ENCODE results near the gene MKI67.

MKI67 gene

DNA sequence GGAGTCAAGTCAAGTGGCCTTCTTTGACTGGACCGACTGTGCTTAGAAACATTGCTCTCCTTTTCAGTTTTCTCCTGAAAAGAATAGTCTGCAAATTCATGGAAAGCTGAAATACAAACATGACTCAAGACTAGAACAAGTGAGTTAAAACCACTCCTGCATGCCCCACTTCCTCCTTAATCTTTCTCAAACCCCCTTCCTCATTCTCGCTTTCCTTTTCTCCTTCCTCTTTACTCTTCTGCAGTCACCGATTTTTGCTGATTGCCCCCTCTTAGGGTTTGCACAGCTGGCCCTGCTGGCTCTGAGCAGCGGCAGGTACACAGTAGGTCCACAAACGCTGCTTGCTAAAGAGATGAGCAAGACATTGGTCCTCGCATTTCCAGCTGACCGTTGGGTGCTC is 34.8 kb upstream of the MKI67 start:
- DNase-seq (ENCODE audit: low read depth in 1 of 2, low spot score in 1 of 2), result no peak
- no peak for TF ChIP-seq JUND (IDR thresholded peaks at IDR 0.05; ENCODE audit: low read depth)
- in situ Hi-C loops (cut with HindIII; ENCODE audit: low pct_unique_long_range_greater_than_20kb, low sequenced_read_pairs), result no loop called here

DNA sequence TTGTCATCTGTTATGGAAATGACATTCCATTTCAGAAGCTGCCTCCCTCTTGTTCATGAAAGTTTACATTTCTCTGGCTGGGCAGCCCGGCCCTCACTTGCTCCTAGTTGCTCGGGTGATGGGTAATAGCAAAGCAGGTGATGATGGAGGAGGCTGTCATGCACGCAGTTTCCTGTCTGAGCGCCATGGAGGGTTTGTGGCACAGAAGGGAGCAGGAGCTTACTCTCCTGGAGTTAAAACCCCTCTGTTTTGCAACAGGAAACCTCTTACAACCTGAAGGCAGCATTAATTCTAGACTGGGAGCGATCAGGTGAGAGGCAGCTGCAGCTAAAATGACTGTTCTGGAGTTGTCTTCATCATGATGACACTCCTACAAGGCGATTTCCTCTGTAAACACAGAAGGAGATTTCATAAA is 34.1 kb upstream of the MKI67 start:
- no peak for TF ChIP-seq JUND (IDR thresholded peaks at IDR 0.05; ENCODE audit: low read depth)
- DNase-seq (ENCODE audit: low read depth in 1 of 2, low spot score in 1 of 2), result no peak
- in situ Hi-C loops (cut with HindIII; ENCODE audit: low pct_unique_long_range_greater_than_20kb, low sequenced_read_pairs), result no loop called here

DNA sequence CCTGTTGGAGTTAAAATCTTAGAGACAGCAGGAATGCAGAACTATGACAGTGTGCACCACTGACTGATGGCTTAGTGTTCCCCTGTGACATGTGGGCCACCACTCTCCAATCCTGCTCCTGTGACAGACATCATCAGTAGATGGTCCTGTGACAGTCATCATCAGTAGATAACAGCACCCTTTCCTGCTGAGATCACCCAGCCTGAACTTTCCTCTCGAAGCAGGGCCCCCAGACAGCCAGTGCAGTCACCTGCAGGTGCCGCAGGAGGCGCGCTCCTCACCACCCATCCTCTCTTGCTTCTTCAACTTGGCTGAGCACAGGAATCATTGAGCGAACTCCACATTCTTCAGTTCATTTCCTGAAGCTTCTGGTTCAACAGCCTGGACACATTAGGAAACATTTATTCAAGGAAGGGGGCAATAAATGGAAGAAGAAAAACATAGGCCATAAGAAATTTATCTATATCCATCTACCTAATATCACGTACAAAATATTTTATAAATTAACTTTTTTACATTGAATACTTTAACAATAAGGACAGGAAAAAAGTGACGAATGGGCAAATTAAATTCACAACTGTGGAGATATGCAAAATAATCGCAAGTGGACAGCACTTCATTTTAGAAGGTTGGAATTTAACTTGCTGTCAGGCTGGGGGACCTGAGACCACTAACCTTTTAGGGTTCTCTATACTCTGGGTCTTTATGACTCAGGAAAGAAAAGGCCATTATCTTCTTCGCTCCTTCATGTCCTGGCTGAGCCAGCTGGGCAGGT is 32.0 kb upstream of the MKI67 start:
- in situ Hi-C loops (cut with HindIII; ENCODE audit: low pct_unique_long_range_greater_than_20kb, low sequenced_read_pairs), result no loop called here
- TF ChIP-seq JUND (IDR thresholded peaks at IDR 0.05; ENCODE audit: low read depth), result no peak
- DNase-seq (ENCODE audit: low read depth in 1 of 2, low spot score in 1 of 2), result no peak

DNA sequence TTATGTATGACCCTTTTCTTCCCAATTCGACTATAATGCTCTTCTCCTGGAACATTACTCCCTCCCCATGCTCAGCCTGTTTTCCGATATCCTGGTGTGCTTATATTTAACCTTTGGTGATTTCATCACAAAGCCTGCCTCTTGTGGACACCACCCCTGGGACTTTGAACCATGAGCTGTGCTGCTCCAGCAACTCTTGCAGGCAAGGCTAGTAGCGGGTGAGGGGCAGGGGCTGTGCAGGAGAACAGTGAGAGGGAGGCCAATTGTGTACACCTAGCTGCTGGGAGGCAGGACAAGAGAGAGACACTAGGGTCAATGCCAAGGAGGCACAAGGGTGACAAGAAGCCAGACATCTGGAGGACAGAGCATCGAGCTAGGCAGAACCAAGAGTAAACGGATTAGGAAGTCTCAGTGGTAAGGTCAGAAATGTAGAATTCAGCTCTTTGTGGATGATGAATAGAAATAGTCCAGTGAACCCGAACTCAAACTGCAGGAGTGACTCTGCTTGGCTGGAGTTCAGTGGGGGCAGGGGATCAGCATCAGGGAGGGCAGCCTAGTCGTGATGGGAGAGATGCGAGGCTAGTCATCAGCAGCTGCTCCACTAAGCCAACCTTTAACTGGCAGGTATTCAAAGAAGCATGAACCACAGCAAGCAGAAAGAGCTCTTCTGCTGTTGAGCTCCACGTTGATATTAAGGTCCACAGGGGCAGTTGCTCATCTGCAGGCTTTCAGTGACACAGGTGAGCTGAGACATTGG is 31.0 kb upstream of the MKI67 start:
- no peak for TF ChIP-seq JUND (IDR thresholded peaks at IDR 0.05; ENCODE audit: low read depth)
- in situ Hi-C loops (cut with HindIII; ENCODE audit: low pct_unique_long_range_greater_than_20kb, low sequenced_read_pairs), result no loop called here
- no peak for DNase-seq (ENCODE audit: low read depth in 1 of 2, low spot score in 1 of 2)

DNA sequence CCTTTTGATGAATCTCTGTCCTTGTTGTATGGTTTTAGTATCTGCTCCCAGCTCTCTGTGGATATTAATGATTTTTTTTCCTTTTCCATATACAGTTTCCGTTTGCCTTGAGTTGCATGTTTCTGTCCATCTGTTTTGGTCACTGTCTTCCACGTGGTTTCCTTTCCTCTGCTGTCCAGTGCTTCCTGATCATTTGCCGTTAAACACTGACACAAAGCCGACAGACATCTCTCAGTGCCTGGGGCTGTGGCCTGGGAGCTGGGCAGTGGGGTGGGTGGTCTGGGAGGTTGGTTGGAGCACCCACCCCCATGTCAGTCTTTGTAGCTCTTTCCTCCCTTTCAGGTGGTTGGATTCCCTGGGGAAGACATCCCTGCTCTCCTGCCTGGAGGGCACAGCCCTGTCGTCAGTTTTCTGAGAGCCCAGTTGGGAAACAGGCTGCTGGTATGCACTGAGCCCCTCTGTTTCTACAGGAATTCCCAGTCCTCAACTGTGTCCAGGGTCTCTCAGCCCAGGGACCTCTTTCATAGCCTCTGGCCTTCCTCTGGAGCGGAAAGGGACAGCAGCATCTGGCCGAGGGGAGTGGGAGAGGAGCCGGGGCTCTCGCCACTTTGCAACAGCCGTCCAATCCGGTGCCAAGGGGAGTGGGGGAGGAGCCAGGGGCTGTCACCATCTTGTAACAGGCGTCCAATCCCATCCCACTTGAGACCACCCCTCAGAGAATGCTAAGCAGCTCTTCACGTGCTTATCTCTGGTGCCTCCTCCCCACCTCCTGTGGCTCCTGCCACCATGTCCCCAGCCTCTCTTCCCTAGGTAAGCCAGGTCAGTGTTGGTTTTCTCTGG is 26.7 kb upstream of the MKI67 start:
- DNase-seq (ENCODE audit: low read depth in 1 of 2, low spot score in 1 of 2), result no peak
- in situ Hi-C loops (cut with HindIII; ENCODE audit: low pct_unique_long_range_greater_than_20kb, low sequenced_read_pairs), result no loop called here
- TF ChIP-seq JUND (IDR thresholded peaks at IDR 0.05; ENCODE audit: low read depth), result no peak

DNA sequence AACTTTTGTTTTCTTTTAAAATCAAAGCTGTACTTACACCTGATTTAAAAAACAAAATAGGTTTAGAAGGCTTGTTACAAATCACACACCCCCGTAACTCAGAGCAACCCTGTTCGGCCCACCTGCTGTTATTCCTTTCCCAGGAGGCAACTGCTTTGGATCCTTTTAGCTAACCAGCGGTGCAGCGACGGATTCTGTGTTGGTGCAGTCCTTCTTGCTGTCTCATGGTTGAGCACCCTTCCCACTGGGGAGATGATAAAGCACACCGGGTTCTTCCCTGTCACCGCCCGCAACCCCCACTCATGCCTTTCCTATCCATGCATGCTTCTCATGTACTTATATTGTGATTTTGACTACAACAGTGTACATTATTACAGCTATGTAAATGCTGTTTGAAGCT is 24.8 kb upstream of the MKI67 start:
- TF ChIP-seq JUND (IDR thresholded peaks at IDR 0.05; ENCODE audit: low read depth), result no peak
- in situ Hi-C loops (cut with HindIII; ENCODE audit: low pct_unique_long_range_greater_than_20kb, low sequenced_read_pairs), result no loop called here
- DNase-seq (ENCODE audit: low read depth in 1 of 2, low spot score in 1 of 2), result no peak

DNA sequence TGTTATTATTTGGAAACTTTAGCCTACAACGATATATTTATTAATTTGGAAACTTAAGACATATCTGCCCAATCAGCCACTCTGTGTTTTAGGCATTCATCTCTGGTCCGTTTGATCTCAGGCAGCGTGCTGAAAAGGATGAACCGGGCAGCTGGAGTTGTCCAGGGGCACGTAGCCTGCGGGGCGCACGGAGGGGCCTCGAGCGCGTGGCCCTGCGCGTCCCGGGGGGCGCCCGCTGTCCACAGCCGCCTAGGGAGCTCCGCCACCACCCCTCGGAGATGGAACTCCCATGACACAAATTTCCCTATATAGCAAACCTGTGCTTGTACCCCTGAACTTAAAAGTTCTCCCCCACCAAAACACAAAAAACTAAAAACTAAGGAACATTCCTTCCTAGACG is 24.3 kb upstream of the MKI67 start:
- no peak for DNase-seq (ENCODE audit: low read depth in 1 of 2, low spot score in 1 of 2)
- in situ Hi-C loops (cut with HindIII; ENCODE audit: low pct_unique_long_range_greater_than_20kb, low sequenced_read_pairs), result no loop called here
- no peak for TF ChIP-seq JUND (IDR thresholded peaks at IDR 0.05; ENCODE audit: low read depth)

DNA sequence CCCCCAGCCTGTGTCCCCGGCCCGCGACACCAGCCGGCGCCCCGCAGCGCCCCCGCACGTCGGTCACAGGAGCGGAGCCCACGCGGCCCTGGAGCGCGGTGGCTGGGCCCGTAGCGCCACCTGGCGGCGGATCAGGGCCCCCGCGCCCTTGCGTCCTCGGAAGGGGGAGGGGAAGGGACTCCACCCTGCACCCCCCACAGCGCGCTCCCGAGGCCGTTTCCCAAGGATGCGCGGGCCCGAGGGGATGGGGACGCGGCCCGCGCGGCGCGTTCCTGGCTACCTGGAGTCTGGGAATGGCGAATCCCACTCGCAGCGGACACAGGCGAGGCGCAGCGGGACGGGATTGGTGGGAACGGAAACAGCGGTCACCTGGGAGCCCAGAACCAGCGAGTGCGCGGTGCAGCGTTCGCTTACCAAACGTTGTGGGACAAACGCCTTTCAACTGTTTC is 23.8 kb upstream of the MKI67 start:
- TF ChIP-seq JUND (IDR thresholded peaks at IDR 0.05; ENCODE audit: low read depth), result no peak
- DNase-seq (ENCODE audit: low read depth in 1 of 2, low spot score in 1 of 2), result peak; percentile 83 to 86
- in situ Hi-C loops (cut with HindIII; ENCODE audit: low pct_unique_long_range_greater_than_20kb, low sequenced_read_pairs), result no loop called here

DNA sequence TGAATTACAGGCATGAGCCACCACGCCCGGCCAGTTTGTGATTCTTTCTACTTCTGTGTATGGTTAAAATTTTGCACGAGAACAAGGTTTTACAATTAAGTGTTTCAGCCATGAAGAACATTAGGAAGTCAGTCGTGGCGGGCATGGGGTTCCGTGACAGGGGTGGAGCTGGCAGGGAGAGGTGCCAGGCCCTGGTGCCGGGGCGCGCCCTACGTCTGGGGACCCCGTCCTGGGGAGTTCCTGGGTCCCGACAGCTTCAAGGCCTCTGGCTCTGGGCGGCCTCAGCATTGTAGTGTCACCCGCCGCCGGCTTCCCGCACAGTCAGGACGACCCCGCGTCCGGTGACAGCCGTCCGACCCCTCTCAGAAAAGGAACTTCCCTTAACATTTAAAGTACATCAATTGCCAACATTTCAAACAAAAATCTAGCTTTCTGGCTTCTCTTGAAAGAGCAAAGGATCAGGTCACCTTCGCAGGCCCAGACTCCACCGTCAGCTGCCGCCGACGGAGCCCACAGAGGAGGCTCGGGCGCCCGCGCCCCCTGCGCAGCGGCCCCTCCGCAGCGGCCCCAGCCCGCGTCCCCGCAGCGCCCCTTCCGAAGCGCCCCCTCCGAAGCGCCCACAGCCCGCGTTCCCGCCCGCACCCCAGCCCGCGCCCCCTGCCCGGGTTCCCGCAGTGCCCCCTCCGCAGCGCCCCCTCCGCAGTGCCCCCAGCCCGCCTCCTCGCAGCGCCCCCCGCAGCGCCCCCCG is 23.2 kb upstream of the MKI67 start:
- no peak for DNase-seq (ENCODE audit: low read depth in 1 of 2, low spot score in 1 of 2)
- in situ Hi-C loops (cut with HindIII; ENCODE audit: low pct_unique_long_range_greater_than_20kb, low sequenced_read_pairs), result no loop called here
- no peak for TF ChIP-seq JUND (IDR thresholded peaks at IDR 0.05; ENCODE audit: low read depth)

DNA sequence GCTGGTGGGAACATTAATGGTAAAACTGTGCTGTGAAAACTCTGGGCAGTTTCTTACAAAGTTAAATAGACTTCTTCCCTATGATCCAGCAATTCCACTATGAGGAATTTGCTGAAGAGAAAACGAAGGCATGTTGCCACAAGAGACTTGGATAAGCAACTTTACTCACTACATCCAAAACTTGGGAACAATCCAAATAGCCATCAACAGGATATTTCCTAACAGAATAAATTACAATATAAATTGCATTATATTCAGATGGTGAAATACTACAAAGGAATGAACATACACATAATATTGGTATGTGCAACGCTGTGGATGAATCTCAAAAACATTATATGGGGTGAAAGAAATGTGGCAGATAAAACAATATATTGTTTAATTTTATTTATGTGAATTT is 21.4 kb upstream of the MKI67 start:
- DNase-seq (ENCODE audit: low read depth in 1 of 2, low spot score in 1 of 2), result no peak
- in situ Hi-C loops (cut with HindIII; ENCODE audit: low pct_unique_long_range_greater_than_20kb, low sequenced_read_pairs), result no loop called here
- no peak for TF ChIP-seq JUND (IDR thresholded peaks at IDR 0.05; ENCODE audit: low read depth)

DNA sequence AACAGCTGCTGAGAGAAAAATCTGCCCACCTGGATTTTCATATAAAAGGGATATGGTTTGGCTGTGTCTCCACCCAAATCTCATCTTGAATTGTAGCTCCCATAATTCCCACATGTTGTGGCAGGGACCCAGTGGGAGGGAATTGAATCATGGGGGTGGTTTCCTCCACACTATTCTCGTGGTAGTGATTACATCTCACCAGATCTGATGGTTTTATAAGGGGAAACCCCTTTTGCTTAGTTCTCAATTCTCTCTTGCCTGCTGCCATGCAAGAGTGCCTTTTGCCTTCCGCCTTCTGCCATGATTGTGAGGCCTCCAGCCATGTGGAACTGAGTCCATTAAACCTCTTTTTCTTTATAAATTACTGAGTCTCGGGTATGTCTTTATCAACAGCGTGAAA is 20.8 kb upstream of the MKI67 start:
- in situ Hi-C loops (cut with HindIII; ENCODE audit: low pct_unique_long_range_greater_than_20kb, low sequenced_read_pairs), result no loop called here
- DNase-seq (ENCODE audit: low read depth in 1 of 2, low spot score in 1 of 2), result no peak
- no peak for TF ChIP-seq JUND (IDR thresholded peaks at IDR 0.05; ENCODE audit: low read depth)

DNA sequence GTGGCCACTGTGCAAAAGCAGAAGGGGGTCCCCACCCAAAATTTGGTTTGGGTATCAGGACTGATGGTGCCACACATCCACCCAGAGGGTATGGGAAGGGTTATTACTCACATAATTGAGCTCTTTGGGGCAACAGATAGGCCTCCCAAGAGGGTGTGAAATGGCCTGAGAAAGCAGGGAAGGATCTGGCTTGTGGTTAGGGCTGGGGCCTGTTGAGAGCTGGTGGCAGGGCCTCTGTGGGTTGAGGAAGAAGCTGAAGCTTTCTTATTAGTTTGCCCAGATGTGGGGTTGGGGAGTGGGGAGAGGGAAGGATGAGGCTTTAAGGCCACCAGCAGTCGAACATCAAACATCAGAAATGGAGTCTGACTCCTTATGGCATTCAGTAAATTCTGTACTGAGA is 18.3 kb upstream of the MKI67 start:
- in situ Hi-C loops (cut with HindIII; ENCODE audit: low pct_unique_long_range_greater_than_20kb, low sequenced_read_pairs), result no loop called here
- no peak for TF ChIP-seq JUND (IDR thresholded peaks at IDR 0.05; ENCODE audit: low read depth)
- DNase-seq (ENCODE audit: low read depth in 1 of 2, low spot score in 1 of 2), result no peak

Measured in T47D (cell line).